Neutrophil (primary cell): ENCODE results near the gene IGFBPL1.

ENCODE experiments used
- H3K27ac ChIP-seq: fragments of 200-600 bp; sonication (generic); 2 replicates; pipeline ENCODE4 v1.5.1; 2016; ENCODE audit warnings: mild to moderate bottlenecking, moderate library complexity
- H3K27me3 ChIP-seq: fragments of 200-600 bp; sonication (generic); 2 replicates; pipeline ENCODE4 v1.6.0; 2016; ENCODE audit warnings: mild to moderate bottlenecking
- H3K36me3 ChIP-seq: fragments of 200-600 bp; sonication (generic); 2 replicates; pipeline ENCODE4 v1.5.1; 2017
- H3K4me1 ChIP-seq, 2 experiments: fragments of 200-600 bp in 1 of 2; sonication (generic) in 1 of 2; 1 replicate in 1 of 2; 2 replicates in 1 of 2; pipeline versions ENCODE4 v1.5.1 to v1.6.1; 2013 to 2016; ENCODE audit warnings: low read depth in 1 of 2, low read length in 1 of 2, mild to moderate bottlenecking in 1 of 2, moderate library complexity in 1 of 2; ENCODE audit not compliant: control insufficient read depth in 1 of 2, insufficient read depth in 1 of 2
- H3K4me3 ChIP-seq, 2 experiments: fragments of 200-600 bp in 1 of 2; sonication (generic) in 1 of 2; 1 replicate in 1 of 2; 2 replicates in 1 of 2; pipeline ENCODE4 v1.5.1; 2013 to 2016; ENCODE audit warnings: low read depth in 1 of 2, low read length in 1 of 2, mild to moderate bottlenecking in 1 of 2, moderate library complexity in 1 of 2
- H3K9me3 ChIP-seq: fragments of 200-600 bp; sonication (generic); 2 replicates; pipeline ENCODE4 v1.5.1; 2016
- TF ChIP-seq, protein P1 (sequence below): fragments of 200-600 bp; sonication (generic); IDR thresholded peaks from 2 replicates; pipeline ENCODE4 v1.5.1; 2016; ENCODE audit warnings: antibody characterized with exemption

The IGFBPL1 gene

DNA sequence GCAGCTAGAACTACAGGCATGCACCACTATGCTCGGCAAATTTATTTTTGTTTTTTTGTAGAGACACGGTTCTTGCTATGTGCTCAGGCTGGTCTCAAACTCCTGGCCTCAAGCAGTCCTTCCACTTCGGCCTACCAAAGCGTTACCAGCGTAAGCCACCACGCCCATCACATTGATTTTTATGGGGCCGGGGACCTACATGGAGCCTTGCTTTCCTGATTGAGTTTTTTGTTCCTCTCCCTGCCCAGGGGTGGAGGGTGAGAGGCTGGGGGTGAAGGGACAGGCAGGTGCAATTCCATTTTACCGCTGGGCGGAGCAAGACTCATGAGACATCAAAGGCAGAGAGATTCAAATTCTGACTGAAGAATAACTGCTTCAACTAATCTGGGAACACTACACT, 29.8 kb downstream of the IGFBPL1 start:
- Histone ChIP-seq H3K4me3 (no peak overlapping the region), H3K27me3 (peaks cover 19% of the 10 kb centered on the region), H3K27ac (no peak overlapping the region), H3K36me3 (no peaks in the 10 kb centered on the region), H3K4me1 (peaks cover 10% of the 10 kb centered on the region in 2 experiments), H3K9me3 (no peaks in the 10 kb centered on the region)
- TF ChIP-seq, protein P1, sequence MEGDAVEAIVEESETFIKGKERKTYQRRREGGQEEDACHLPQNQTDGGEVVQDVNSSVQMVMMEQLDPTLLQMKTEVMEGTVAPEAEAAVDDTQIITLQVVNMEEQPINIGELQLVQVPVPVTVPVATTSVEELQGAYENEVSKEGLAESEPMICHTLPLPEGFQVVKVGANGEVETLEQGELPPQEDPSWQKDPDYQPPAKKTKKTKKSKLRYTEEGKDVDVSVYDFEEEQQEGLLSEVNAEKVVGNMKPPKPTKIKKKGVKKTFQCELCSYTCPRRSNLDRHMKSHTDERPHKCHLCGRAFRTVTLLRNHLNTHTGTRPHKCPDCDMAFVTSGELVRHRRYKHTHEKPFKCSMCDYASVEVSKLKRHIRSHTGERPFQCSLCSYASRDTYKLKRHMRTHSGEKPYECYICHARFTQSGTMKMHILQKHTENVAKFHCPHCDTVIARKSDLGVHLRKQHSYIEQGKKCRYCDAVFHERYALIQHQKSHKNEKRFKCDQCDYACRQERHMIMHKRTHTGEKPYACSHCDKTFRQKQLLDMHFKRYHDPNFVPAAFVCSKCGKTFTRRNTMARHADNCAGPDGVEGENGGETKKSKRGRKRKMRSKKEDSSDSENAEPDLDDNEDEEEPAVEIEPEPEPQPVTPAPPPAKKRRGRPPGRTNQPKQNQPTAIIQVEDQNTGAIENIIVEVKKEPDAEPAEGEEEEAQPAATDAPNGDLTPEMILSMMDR, result no peak

DNA sequence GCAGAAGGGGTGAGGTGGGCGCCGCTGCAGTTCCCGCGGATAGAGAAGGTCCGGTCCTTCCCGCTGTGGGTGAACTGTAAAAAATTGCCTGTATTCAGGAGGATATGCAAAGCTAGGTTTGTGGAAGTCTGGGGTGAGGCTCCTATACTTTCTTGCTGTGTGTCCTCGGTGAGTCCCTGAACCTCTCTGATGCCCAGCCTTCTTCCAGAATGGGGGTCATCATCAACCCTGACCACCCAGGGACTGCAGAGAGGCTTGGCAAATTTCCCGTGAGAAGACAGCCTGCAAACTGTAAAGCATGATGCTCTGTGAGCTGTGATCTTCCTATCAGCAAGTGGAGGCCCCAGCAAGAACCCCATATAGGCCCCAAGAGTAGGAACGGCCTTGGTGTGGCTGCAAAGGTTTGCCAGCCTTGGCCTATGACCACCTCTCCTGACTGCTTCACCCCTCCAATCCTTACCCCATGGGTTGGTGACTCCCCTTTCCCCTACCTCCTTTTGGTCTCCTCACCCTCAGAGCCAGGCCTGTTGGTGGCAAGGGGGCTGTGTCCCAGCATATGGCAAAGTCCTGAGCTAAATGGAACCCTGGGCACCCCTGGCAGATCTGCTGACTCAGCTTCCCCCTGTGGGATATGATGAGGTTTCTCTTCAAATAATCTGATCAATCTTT, 31.0 kb downstream of the IGFBPL1 start:
- H3K27ac ChIP-seq, result no peak overlapping the region
- H3K4me1 ChIP-seq, result peaks cover 10% of the 10 kb centered on the region in 2 experiments
- TF ChIP-seq, protein P1, result no peak

DNA sequence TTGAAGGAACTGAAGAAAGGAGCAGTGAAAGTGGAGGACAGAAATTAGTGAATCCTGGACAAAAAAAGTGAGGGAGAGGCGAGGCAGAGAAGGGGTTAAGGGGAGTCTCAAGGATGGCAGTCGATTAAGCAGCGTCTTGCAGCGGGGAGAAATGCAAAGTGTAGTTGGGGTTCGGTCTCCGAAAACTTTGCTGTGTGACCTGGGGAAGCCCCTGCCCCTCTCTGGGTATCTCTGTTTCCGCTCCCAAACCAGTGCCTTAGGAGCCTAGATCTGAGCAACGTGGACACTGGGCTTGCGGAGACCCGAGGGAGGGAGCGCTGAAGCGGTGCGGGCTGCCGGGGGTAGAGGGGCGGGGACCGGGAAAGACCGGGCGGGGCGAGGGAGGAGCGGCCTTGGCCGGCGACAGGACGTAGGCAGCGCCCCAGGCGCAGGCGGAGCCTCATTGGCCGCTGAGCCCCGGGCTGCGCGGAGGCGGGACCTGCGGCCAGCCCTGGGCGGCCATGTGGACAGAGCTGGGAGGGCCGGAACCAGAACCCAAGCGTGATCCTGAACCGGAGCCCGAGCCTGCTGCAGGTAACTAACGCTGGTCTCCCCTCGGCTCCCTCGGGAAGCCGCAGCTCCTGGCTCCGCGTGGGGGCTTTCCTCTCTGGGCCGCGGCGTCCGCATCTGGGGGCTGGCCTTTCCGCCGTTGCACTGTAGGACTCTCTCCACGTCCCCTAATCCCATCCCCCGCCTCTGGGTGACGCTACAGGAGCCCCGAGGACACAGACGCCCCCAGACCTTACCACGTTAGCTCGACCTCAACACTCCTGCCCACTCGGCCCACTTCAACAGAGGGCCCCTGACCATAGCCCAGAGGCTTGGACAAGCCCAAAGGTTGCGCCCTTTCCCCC, 31.8 kb downstream of the IGFBPL1 start, which contains the start of gene ALDH1B1:
TSS of gene ALDH1B1 (plus strand) at position 468 of the 893 bp plus-strand sequence. CDS start 3,047 bp downstream, outside the sequence.
- Histone ChIP-seq H3K27me3 (peaks cover 19% of the 10 kb centered on the region), H3K4me3 (peak within 1 kb of the TSS; percentile 45 to 65), H3K36me3 (no peaks in the 10 kb centered on the region), H3K4me1 (peaks cover 10% of the 10 kb centered on the region in 2 experiments), H3K9me3 (no peaks in the 10 kb centered on the region), H3K27ac (no peak within 1 kb of the TSS)
- TF ChIP-seq, protein P1, result no peak

More for the DNA sequence above, 31.0 kb downstream of the IGFBPL1 start:
- Histone ChIP-seq H3K27me3 (peaks cover 19% of the 10 kb centered on the region), H3K9me3 (no peaks in the 10 kb centered on the region), H3K4me3 (peak overlapping the region; percentile 45 to 65), H3K36me3 (no peaks in the 10 kb centered on the region)

DNA sequence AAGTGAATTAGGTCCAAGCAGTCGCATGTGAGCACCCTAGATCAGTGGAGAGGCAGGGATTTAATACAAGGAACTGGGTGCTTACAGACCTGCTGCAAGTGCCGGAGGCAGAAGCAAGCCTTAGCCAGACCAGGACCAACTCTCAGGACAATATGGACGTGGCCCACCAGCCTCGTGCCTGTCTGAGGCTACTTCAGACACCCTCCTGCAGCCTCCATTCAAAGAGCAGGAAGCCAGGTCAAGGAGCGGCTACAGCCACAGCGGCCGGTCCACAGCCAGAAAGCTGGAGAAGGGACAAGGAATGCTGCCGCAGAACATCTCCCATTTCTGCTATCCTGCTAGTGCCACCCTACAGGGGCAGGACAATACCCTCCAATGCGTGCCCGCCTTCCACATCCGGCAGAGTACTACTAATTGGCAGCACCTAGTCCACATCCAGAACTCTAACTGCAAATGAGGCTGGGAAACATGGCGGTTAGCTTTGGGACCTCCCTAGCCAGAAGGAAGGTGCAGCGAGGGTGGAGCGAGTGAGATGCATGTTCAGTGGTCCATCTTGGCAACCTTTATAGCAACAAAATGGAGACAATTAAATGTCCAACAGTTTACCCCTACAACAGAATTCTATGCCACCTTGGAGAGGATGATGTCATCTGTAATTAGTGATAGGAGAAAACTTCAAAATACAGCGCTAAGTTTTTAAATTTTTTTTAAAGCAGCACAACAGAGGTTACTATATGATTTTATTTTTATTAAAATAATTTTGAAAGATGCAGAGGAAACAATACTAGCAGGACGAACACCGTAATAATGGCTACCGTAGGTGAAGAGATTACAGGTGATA, 32.8 kb downstream of the IGFBPL1 start:
- Histone ChIP-seq H3K4me3 (no peak overlapping the region), H3K27ac (no peak overlapping the region), H3K4me1 (peaks cover 10% of the 10 kb centered on the region in 2 experiments), H3K9me3 (no peaks in the 10 kb centered on the region), H3K36me3 (no peaks in the 10 kb centered on the region), H3K27me3 (peaks cover 19% of the 10 kb centered on the region)
- TF ChIP-seq, protein P1, result no peak

DNA sequence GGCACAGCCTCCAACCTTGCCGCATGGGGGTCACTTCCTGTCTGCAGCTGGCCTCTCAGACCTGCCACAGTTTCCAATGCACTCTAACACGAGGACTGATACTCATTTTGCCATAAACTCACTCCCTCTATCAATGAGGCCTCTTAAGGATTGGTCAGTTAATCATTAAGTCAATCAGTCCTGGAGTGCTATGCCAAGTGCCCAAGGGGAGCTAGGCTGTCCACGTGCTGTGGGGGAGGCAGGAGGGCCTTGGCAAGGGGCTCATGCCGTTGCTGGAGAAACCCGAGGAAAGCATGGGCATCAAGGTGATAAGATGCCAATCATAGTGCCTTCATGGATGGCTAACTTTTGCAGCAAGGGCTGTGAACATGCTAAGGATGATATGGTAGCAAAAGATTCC, 33.4 kb downstream of the IGFBPL1 start:
- TF ChIP-seq, protein P1, result no peak
- H3K9me3 ChIP-seq, result no peaks in the 10 kb centered on the region
- no peak overlapping the region for H3K27ac ChIP-seq
- H3K4me3 ChIP-seq, result no peak overlapping the region
- no peaks in the 10 kb centered on the region for H3K36me3 ChIP-seq
- H3K4me1 ChIP-seq, result peaks cover 10% of the 10 kb centered on the region in 2 experiments
- peaks cover 19% of the 10 kb centered on the region for H3K27me3 ChIP-seq
